SK-N-SH (cell line): Measurements from ENCODE around the gene ASTN2.

ENCODE experiments used
- CHD2 ChIP-seq: fragments of 150-350 bp; IDR thresholded peaks from 2 replicates; pipeline ENCODE4 v1.6.1; 2018; ENCODE audit warnings: low read length; ENCODE audit not compliant: partially characterized antibody
- EZH2phosphoT487 ChIP-seq: fragments of 200-600 bp; sonication (generic); IDR thresholded peaks from 2 replicates; pipeline ENCODE4 v1.6.1; 2017; ENCODE audit warnings: low read depth, mixed run types, mild to moderate bottlenecking, antibody characterized with exemption, moderate library complexity, borderline replicate concordance
- GABPA ChIP-seq: IDR thresholded peaks from 2 replicates; pipeline ENCODE4 v1.4.0; 2012; ENCODE audit warnings: low read depth, mild to moderate bottlenecking
- MXI1 ChIP-seq: IDR thresholded peaks from 2 replicates; pipeline ENCODE4 v1.6.1; 2012; ENCODE audit warnings: mild to moderate bottlenecking, low read depth, low read length, improper control_type of control experiment
- POLR2AphosphoS5 ChIP-seq: IDR thresholded peaks from 2 replicates; pipeline ENCODE4 v1.6.1; 2012; ENCODE audit warnings: low read depth, low read length
- RAD21 ChIP-seq: IDR thresholded peaks from 2 replicates; pipeline ENCODE4 v1.6.1; 2012; ENCODE audit warnings: mild to moderate bottlenecking, low read length
- SIN3A ChIP-seq: IDR thresholded peaks from 2 replicates; pipeline ENCODE4 v1.6.1; 2012; ENCODE audit warnings: low read depth, mild to moderate bottlenecking, low read length, moderate library complexity, borderline replicate concordance
- TAF1 ChIP-seq: IDR thresholded peaks from 2 replicates; pipeline ENCODE4 v1.6.1; 2012; ENCODE audit warnings: low read depth, mild to moderate bottlenecking, low read length, moderate library complexity, borderline replicate concordance
- TF ChIP-seq, protein P1 (sequence below): fragments of 200-600 bp; sonication (generic); IDR thresholded peaks from 2 replicates; pipeline ENCODE4 v1.6.1; 2017; ENCODE audit warnings: antibody characterized with exemption, mild to moderate bottlenecking, moderate library complexity
- TF ChIP-seq, protein P2 (sequence below): IDR thresholded peaks from 2 replicates; pipeline ENCODE4 v1.4.0; 2012; ENCODE audit warnings: low read depth
- TF ChIP-seq, protein P3 (sequence below): IDR thresholded peaks from 2 replicates; pipeline ENCODE4 v1.4.0; 2012; ENCODE audit warnings: low read depth, borderline replicate concordance
- TF ChIP-seq, protein P4 (sequence below): fragments of 150-350 bp; IDR thresholded peaks from 2 replicates; pipeline ENCODE4 v1.6.1; 2017; ENCODE audit warnings: antibody characterized with exemption, low read length, low read depth, borderline replicate concordance

DNA sequence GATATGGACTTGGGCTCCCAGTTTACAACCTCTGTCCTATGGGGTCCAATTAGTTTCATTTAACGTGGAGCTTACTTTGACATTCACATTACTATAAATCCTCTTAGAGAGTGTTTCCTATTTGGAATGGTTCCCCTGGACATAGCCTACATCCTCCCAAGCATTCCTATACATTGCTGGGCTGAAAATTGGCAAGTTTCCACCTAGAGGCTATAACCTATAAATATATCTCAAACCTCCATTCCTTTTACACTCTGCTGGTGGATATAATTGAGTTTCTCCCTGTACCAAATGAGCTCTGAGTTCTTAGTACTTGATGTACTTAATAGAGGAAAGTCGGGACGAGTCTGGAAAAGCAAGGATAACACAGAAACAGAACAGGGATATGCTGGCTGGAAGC is 172.8 kb downstream of the ASTN2 start:
- TF ChIP-seq, protein P1, sequence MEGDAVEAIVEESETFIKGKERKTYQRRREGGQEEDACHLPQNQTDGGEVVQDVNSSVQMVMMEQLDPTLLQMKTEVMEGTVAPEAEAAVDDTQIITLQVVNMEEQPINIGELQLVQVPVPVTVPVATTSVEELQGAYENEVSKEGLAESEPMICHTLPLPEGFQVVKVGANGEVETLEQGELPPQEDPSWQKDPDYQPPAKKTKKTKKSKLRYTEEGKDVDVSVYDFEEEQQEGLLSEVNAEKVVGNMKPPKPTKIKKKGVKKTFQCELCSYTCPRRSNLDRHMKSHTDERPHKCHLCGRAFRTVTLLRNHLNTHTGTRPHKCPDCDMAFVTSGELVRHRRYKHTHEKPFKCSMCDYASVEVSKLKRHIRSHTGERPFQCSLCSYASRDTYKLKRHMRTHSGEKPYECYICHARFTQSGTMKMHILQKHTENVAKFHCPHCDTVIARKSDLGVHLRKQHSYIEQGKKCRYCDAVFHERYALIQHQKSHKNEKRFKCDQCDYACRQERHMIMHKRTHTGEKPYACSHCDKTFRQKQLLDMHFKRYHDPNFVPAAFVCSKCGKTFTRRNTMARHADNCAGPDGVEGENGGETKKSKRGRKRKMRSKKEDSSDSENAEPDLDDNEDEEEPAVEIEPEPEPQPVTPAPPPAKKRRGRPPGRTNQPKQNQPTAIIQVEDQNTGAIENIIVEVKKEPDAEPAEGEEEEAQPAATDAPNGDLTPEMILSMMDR, result no peak
- TF ChIP-seq GABPA, result no peak
- TF ChIP-seq, protein P2, sequence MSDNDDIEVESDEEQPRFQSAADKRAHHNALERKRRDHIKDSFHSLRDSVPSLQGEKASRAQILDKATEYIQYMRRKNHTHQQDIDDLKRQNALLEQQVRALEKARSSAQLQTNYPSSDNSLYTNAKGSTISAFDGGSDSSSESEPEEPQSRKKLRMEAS, result no peak
- TF ChIP-seq MXI1, result no peak
- TF ChIP-seq POLR2AphosphoS5, result no peak
- TF ChIP-seq, protein P3, sequence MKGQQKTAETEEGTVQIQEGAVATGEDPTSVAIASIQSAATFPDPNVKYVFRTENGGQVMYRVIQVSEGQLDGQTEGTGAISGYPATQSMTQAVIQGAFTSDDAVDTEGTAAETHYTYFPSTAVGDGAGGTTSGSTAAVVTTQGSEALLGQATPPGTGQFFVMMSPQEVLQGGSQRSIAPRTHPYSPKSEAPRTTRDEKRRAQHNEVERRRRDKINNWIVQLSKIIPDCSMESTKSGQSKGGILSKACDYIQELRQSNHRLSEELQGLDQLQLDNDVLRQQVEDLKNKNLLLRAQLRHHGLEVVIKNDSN, result no peak
- no peak for TF ChIP-seq TAF1
- no peak for TF ChIP-seq EZH2phosphoT487
- TF ChIP-seq RAD21, result no peak
- TF ChIP-seq, protein P4, sequence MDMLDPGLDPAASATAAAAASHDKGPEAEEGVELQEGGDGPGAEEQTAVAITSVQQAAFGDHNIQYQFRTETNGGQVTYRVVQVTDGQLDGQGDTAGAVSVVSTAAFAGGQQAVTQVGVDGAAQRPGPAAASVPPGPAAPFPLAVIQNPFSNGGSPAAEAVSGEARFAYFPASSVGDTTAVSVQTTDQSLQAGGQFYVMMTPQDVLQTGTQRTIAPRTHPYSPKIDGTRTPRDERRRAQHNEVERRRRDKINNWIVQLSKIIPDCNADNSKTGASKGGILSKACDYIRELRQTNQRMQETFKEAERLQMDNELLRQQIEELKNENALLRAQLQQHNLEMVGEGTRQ, result no peak
- no peak for TF ChIP-seq SIN3A
- no peak for TF ChIP-seq CHD2
